ENCODE results near the gene PTH.
A peak's percentile ranks its signal among the peaks of the same experiment; 100 is the strongest.

Gene PTH

GRCh38 chr11:13495929-13496328, at the start of gene PTH:
Gene PTH (minus strand): TSS chr11:13495997. CDS start chr11:13492855, 3,142 bp downstream.
- no peak for DNase-seq

GRCh38 chr11:13538044-13538443, 42.2 kb upstream of the PTH start:
- no peak for DNase-seq

DNA sequence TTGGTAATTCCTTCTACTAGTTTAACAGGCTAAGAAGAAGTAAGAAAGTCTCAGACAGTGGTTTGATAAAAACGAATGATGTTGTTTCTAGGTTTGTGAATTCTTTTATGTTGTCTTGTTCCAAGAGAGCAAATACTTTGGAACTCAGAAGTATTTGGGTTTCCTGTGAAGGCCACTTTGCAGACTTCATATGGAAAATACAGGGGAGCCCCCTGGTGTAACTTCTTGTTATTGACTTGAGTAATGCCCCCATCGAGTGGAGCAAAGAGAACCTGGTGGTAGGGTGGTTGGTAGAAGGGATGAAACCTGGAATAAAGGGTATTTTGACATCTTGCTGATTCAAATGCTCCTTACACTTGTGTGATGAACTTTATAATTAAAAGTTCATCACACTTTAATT, 40.0 kb upstream of the PTH start:
- DNase-seq, result no peak

GRCh38 chr11:13534358-13534757, 38.6 kb upstream of the PTH start:
- DNase-seq, result no peak

- DNase-seq, result no peak
Measured at GRCh38 chr11:13525257-13525656, 29.5 kb upstream of the PTH start.

GRCh38 chr11:13503393-13503792, 7.6 kb upstream of the PTH start:
- no peak for DNase-seq

GRCh38 chr11:13502492-13502891, 6.7 kb upstream of the PTH start:
- DNase-seq, result no peak

- DNase-seq, result no peak
Measured at GRCh38 chr11:13494051-13494450, 1.7 kb downstream of the PTH start.

- peak in 2 of 3 donors; percentile 13 to 14 for DNase-seq
Measured at GRCh38 chr11:13487661-13488030, 8.2 kb downstream of the PTH start.

GRCh38 chr11:13486926-13487660, 8.7 kb downstream of the PTH start:
- DNase-seq, result peak; percentile 44 to 81 (median 48)

- DNase-seq, result no peak
Measured at GRCh38 chr11:13480198-13480597, 15.6 kb downstream of the PTH start.

GRCh38 chr11:13479688-13480087, 16.1 kb downstream of the PTH start:
- no peak for DNase-seq

DNA sequence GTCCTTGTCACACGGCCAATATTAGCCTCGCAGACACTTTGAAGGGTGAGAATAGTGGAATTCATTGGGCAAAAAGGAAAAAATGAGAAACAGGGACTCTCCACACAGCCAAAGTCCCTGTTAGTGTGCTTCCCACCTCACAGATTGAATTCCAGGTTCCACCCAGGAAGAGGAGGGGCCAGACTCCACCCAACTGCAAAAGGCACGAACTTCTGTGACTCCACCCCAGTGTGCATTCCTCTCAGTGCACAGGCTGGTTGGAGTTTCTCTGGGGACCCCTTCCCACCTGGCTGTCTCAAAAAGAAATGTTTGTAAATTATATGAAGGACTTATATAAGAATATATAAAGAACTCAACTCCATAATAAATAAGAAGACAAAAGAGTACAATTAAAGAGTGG, 20.7 kb downstream of the PTH start:
- no peak for DNase-seq

GRCh38 chr11:13473013-13473722, 22.6 kb downstream of the PTH start:
- no peak for DNase-seq

GRCh38 chr11:13468750-13469149, 27.0 kb downstream of the PTH start:
- no peak for DNase-seq

DNA sequence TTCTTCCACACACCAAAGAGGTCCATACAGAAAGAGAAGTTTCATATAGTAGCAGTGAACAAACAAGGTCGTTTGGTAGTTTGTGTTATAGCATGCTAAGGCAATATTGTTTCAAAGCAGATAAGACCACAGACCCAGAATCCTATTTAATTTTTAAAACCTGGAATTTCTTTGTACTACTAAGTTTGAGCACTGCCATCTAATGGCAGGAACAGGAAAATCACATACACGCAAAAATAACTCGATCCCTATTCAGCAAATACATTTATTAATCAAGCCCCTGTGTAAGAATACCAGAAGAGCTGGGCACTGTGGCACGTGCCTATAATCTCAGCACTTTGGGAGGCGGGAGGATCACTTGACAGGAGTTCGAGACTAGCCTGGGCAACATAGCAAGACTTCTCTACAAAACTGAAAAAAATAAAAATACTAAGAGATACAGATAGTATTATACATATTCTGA, 29.9 kb downstream of the PTH start:
- peak; percentile 31 to 56 (median 53) for DNase-seq

DNA sequence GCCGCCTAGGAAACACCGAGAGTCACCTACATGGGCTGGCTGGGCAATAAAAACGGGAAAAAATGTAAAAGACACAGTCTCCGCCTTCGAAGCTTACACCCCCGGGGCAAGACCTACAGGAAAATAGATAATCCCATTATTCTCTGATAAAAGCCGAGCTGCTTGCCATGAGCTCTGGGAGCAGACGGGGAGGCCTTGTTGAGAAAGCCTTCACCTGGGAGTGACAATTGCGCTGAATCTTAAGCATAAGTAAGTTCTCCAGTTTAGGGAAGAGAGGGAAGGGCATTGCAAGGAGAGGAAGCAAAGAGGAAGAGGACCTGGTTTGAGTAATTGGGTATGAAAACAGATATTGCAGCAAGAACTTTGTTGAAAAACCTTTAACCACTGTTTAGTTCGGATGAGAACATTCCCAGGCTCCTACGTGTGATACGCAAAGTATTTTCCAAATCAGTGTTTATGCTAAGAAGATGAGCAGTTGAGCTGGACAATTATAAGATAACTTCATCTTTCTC, 32.0 kb downstream of the PTH start:
- DNase-seq, result peak; percentile 19 to 29 (median 29)

- DNase-seq, result peak; percentile 98 to 99 (median 98)
Measured at GRCh38 chr11:13462901-13463778, 32.7 kb downstream of the PTH start, which contains the start of gene BTBD10. Gene BTBD10 (minus strand): TSS chr11:13463222. CDS start chr11:13445124, 18,098 bp downstream.

DNA sequence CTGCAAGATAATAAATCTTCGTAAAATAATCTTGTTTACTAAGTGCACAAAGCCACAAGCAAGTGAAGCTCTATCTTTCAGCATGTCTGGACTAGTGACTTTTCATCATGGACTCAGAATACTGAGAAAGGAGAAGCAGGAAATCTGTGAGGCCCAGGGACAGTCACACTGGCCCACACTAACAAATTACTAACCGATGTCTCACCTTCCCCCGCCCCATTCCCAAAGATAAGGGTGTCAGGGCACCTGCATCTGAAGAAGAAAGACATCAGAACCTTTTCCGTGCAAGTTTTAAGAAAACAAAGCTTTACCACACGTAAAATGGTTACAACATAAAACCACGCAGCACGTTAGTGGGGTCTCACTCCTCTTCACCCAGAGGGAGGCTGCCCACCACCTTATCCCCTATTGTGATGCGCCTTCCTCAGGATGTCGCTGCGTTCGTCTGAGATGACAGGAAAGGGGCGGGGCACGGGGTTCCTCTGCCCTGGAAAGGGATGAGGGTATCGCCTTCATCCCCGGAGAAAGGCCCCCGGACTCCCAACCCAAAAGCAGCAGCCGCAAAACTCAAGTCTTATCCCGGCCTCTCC, 33.4 kb downstream of the PTH start:
- DNase-seq, result peak; percentile 59 to 72 (median 66)

- no peak for DNase-seq
Measured at GRCh38 chr11:13461291-13461690, 34.5 kb downstream of the PTH start.

GRCh38 chr11:13450832-13451397, 44.9 kb downstream of the PTH start:
- no peak for DNase-seq

DNA sequence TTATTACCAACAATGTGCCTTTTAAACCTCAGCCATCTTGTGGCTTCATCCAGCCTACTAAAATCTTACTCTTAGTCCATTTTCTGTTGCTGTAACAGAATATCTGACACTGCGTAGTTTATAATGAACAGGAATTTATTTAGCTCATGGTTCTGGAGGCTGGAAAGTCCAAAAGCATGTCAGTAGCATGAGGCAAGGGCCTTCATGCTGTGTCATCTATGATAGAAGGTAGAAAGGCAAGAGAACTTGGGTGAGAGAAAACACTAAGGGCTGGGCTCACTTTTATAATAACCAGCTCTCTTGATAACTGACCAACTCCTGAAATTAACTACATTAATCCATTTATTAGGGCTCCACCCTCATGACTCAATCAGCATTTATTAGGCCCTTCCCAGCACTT, 46.3 kb downstream of the PTH start:
- DNase-seq, result no peak
